ENCODE results near the gene ARCN1.

DNA sequence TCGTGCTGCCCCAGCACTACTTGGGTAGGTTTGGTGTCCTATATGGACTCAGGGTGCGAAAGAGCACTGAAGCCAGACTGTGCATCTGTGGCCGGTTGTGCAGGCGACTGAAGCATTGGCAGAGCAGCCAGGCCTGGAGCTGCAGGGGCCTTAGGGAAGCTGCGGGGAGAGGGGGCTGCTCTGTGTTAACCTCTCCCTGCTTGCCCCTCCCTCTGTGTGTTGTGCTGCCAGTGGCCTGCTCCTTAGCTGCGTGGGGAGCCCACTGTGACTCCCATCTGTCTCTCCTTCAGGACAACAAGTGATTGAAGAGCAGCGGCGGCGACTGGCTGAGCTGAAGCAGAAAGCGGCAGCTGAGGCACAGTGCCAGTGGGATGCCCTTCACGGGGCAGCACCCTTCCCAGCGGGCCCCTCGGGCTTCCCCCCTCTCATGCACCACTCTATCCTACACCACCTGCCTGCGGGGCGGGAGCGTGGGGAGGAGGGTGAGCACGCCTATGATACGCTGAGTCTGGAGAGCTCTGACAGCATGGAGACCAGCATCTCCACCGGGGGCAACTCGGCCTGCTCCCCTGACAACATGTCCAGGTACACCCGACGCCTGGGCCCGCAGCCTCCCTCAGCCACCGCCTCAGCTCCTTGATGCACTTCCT is 73.0 kb downstream of the ARCN1 start:
- TF ChIP-seq ZNF384 (IDR thresholded peaks at IDR 0.05) (no peak), ELF4 (IDR thresholded peaks at IDR 0.05) (no peak), CTBP1 (IDR thresholded peaks at IDR 0.05; ENCODE audit: borderline replicate concordance) (no peak), NFRKB (IDR thresholded peaks at IDR 0.05) (no peak), BHLHE40 (IDR thresholded peaks at IDR 0.05; ENCODE audit: borderline replicate concordance) (no peak), ARNT (IDR thresholded peaks at IDR 0.05) (no peak)
